CD4-positive, CD25-positive, alpha-beta regulatory T cell (primary cell): ENCODE results near the gene CCDC68. TPM values are rescaled to one million over a fixed set of nuclear protein-coding genes. Genes with fewer than 3 reads are reported as not detected.

ENCODE experiments used
- ATAC-seq, 2 donors: fragments of 150-1000 bp; cut with Tn5 transposase; one replicate each; pipeline ENCODE4 v1.10.0; 2021; ENCODE audit warnings: low read depth in 2 of 2, moderate number of reproducible peaks in 2 of 2, moderate library complexity in 1 of 2
- DNase-seq, 3 donors: peaks; one replicate each; pipeline versions ENCODE4 v3.0.0 to v3.0.0-alpha.2; 2012 to 2022; ENCODE audit warnings: mixed read lengths in 1 of 3
- H3K27ac ChIP-seq: one replicate; pipeline ENCODE4 v1.7.0; 2013; ENCODE audit warnings: mild to moderate bottlenecking, low read length; ENCODE audit not compliant: insufficient read depth, poor library complexity, severe bottlenecking
- H3K27me3 ChIP-seq: one replicate; pipeline ENCODE4 v1.7.0; 2013; ENCODE audit warnings: low read length; ENCODE audit not compliant: control insufficient read depth, insufficient read depth
- H3K36me3 ChIP-seq: one replicate; pipeline ENCODE4 v1.7.0; 2013; ENCODE audit warnings: mild to moderate bottlenecking, low read length, moderate library complexity; ENCODE audit not compliant: control insufficient read depth, insufficient read depth
- H3K4me1 ChIP-seq: 2 replicates; pipeline ENCODE4 v1.7.0; 2013; ENCODE audit warnings: mild to moderate bottlenecking, low read length; ENCODE audit not compliant: insufficient read depth, control insufficient read depth, poor library complexity, severe bottlenecking
- H3K4me3 ChIP-seq: one replicate; pipeline ENCODE4 v1.7.0; 2013; ENCODE audit warnings: low read depth, mild to moderate bottlenecking, low read length, moderate library complexity
- H3K9me3 ChIP-seq, 2 experiments: 1 replicate in 1 of 2; 2 replicates in 1 of 2; pipeline ENCODE4 v1.7.0; 2013; ENCODE audit warnings: low read length in 2 of 2, mild to moderate bottlenecking in 1 of 2, moderate library complexity in 1 of 2; ENCODE audit not compliant: control insufficient read depth in 2 of 2
- H3K27ac Mint-ChIP-seq, 3 donors: one replicate each; pipeline ENCODE4 v1.8.0; 2020 to 2022; ENCODE audit warnings: mild to moderate bottlenecking in 3 of 3, mixed read lengths in 3 of 3, moderate library complexity in 2 of 3
- H3K27me3 Mint-ChIP-seq: one replicate; pipeline ENCODE4 v1.8.0; 2022; ENCODE audit warnings: mild to moderate bottlenecking, mixed read lengths
- H3K36me3 Mint-ChIP-seq: one replicate; pipeline ENCODE4 v1.8.0; 2020; ENCODE audit warnings: mixed read lengths
- H3K4me1 Mint-ChIP-seq, 4 donors: one replicate each; pipeline ENCODE4 v1.8.0; 2020 to 2022; ENCODE audit warnings: mixed read lengths in 4 of 4, mild to moderate bottlenecking in 1 of 4
- H3K4me3 Mint-ChIP-seq, 4 donors: one replicate each; pipeline ENCODE4 v1.8.0; 2020 to 2022; ENCODE audit warnings: mild to moderate bottlenecking in 4 of 4, mixed read lengths in 4 of 4, moderate library complexity in 3 of 4
- H3K9me3 Mint-ChIP-seq, 7 donors: one replicate each; pipeline ENCODE4 v1.8.0; 2020 to 2022; ENCODE audit warnings: mixed read lengths in 7 of 7, mild to moderate bottlenecking in 3 of 7, moderate library complexity in 2 of 7
- polyA plus RNA-seq, 4 donors: library from polyadenylated mRNA; unstranded; fragments of 300-500 nt; fragmentation: Illumina TruSeq; gene quantifications; one replicate each; pipeline ENCODE4 v1.2.3, GENCODE V29; 2021
- total RNA-seq: library from RNA; stranded (reverse); gene quantifications from one replicate; pipeline ENCODE4 v1.2.3, GENCODE V29; 2022

The CCDC68 gene
- total and polyA plus RNA-seq, 5 donors from 2014 or later: not detected

GRCh38 chr18:54995421-54996143 is 36.3 kb upstream of the CCDC68 start:
- Histone ChIP-seq H3K9me3 (no peaks in the 10 kb centered on the region), H3K4me3 (no peak overlapping the region), H3K36me3 (no peaks in the 10 kb centered on the region), H3K27me3 (no peaks in the 10 kb centered on the region), H3K4me1 (no peaks in the 10 kb centered on the region), H3K27ac (no peak overlapping the region)
- Mint-ChIP-seq H3K36me3 (no peaks in the 10 kb centered on the region), H3K27ac (no peak overlapping the region), H3K9me3 (peaks cover 0 to 7% (median 2%) of the 10 kb centered on the region in 7 donors), H3K27me3 (peaks cover 4% of the 10 kb centered on the region), H3K4me3 (no peak overlapping the region), H3K4me1 (no peaks in the 10 kb centered on the region)
- DNase-seq (no peak), ATAC-seq (no peak)

- no peaks in the 10 kb centered on the region for H3K36me3 ChIP-seq
- Mint-ChIP-seq H3K27me3 (peaks cover 10% of the 10 kb centered on the region), H3K4me3 (no peak overlapping the region), H3K4me1 (no peaks in the 10 kb centered on the region), H3K36me3 (no peaks in the 10 kb centered on the region), H3K9me3 (peaks cover 0 to 7% (median 2%) of the 10 kb centered on the region in 7 donors), H3K27ac (no peak overlapping the region)
- H3K27me3 ChIP-seq: no peaks in the 10 kb centered on the region
- ATAC-seq (no peak), DNase-seq (no peak)
- H3K27ac ChIP-seq: no peak overlapping the region
- no peak overlapping the region for H3K4me3 ChIP-seq
- no peaks in the 10 kb centered on the region for H3K9me3 ChIP-seq
- H3K4me1 ChIP-seq: no peaks in the 10 kb centered on the region
Measured at GRCh38 chr18:54991981-54992380, 32.7 kb upstream of the CCDC68 start.

- no peaks in the 10 kb centered on the region for H3K36me3 Mint-ChIP-seq
Measured at GRCh38 chr18:54984908-54985307, 25.6 kb upstream of the CCDC68 start.

GRCh38 chr18:54983791-54984190 is 24.5 kb upstream of the CCDC68 start:
- Histone ChIP-seq H3K36me3 (no peaks in the 10 kb centered on the region), H3K4me1 (no peaks in the 10 kb centered on the region), H3K27me3 (no peaks in the 10 kb centered on the region), H3K4me3 (no peak overlapping the region), H3K27ac (no peak overlapping the region), H3K9me3 (no peaks in the 10 kb centered on the region)
- Mint-ChIP-seq H3K9me3 (peaks cover 0 to 3% (median 0%) of the 10 kb centered on the region in 7 donors), H3K4me1 (no peaks in the 10 kb centered on the region), H3K27me3 (peaks cover 12% of the 10 kb centered on the region), H3K4me3 (peak overlapping the region in 1 of 4 donors; percentile 55), H3K27ac (no peak overlapping the region), H3K36me3 (no peaks in the 10 kb centered on the region)
- DNase-seq (no peak), ATAC-seq (no peak)

More at GRCh38 chr18:54984908-54985307, 25.6 kb upstream of the CCDC68 start:
- Histone ChIP-seq H3K36me3 (no peaks in the 10 kb centered on the region), H3K9me3 (no peaks in the 10 kb centered on the region), H3K4me3 (no peak overlapping the region), H3K27ac (no peak overlapping the region), H3K4me1 (no peaks in the 10 kb centered on the region), H3K27me3 (no peaks in the 10 kb centered on the region)
- peak overlapping the region in 1 of 3 donors; percentile 5 for H3K27ac Mint-ChIP-seq
- ATAC-seq (no peak), DNase-seq (no peak)
- no peaks in the 10 kb centered on the region for H3K4me1 Mint-ChIP-seq
- peaks cover 12% of the 10 kb centered on the region for H3K27me3 Mint-ChIP-seq
- H3K9me3 Mint-ChIP-seq: peaks cover 0 to 2% (median 0%) of the 10 kb centered on the region in 7 donors
- no peak overlapping the region for H3K4me3 Mint-ChIP-seq

GRCh38 chr18:54983041-54983686 is 23.9 kb upstream of the CCDC68 start:
- peaks cover 12% of the 10 kb centered on the region for H3K27me3 Mint-ChIP-seq
- H3K27ac Mint-ChIP-seq: no peak overlapping the region
- DNase-seq (peak in 2 of 3 donors; percentile 11 to 34), ATAC-seq (no peak)
- Histone ChIP-seq H3K4me1 (no peaks in the 10 kb centered on the region), H3K27me3 (peaks cover 2% of the 10 kb centered on the region), H3K9me3 (no peaks in the 10 kb centered on the region), H3K27ac (no peak overlapping the region), H3K36me3 (no peaks in the 10 kb centered on the region), H3K4me3 (no peak overlapping the region)
- no peaks in the 10 kb centered on the region for H3K4me1 Mint-ChIP-seq
- no peaks in the 10 kb centered on the region for H3K36me3 Mint-ChIP-seq
- peaks cover 0 to 3% (median 0%) of the 10 kb centered on the region in 7 donors for H3K9me3 Mint-ChIP-seq
- peak overlapping the region in 1 of 4 donors; percentile 55 for H3K4me3 Mint-ChIP-seq

- H3K9me3 ChIP-seq: no peaks in the 10 kb centered on the region
- peaks cover 2% of the 10 kb centered on the region for H3K27me3 ChIP-seq
- Mint-ChIP-seq H3K27me3 (peaks cover 4% of the 10 kb centered on the region), H3K36me3 (no peaks in the 10 kb centered on the region), H3K9me3 (peaks cover 0 to 3% (median 0%) of the 10 kb centered on the region in 7 donors), H3K4me1 (no peaks in the 10 kb centered on the region), H3K4me3 (no peak overlapping the region), H3K27ac (no peak overlapping the region)
- DNase-seq (no peak), ATAC-seq (no peak)
- H3K4me3 ChIP-seq: no peak overlapping the region
- H3K36me3 ChIP-seq: no peaks in the 10 kb centered on the region
- H3K27ac ChIP-seq: no peak overlapping the region
- no peaks in the 10 kb centered on the region for H3K4me1 ChIP-seq
Measured at GRCh38 chr18:54981076-54981475, 21.8 kb upstream of the CCDC68 start.

- Histone ChIP-seq H3K27ac (no peak overlapping the region), H3K4me1 (no peaks in the 10 kb centered on the region), H3K9me3 (no peaks in the 10 kb centered on the region), H3K4me3 (no peak overlapping the region), H3K36me3 (no peaks in the 10 kb centered on the region), H3K27me3 (peaks cover 2% of the 10 kb centered on the region)
- H3K27me3 Mint-ChIP-seq: peaks cover 4% of the 10 kb centered on the region
- H3K9me3 Mint-ChIP-seq: peaks cover 0 to 3% (median 0%) of the 10 kb centered on the region in 7 donors
- no peaks in the 10 kb centered on the region for H3K36me3 Mint-ChIP-seq
- H3K4me1 Mint-ChIP-seq: no peaks in the 10 kb centered on the region
- DNase-seq (no peak), ATAC-seq (no peak)
- H3K4me3 Mint-ChIP-seq: no peak overlapping the region
- no peak overlapping the region for H3K27ac Mint-ChIP-seq
Measured at GRCh38 chr18:54975598-54975997, 16.3 kb upstream of the CCDC68 start.
